CD4-positive, alpha-beta T cell treated with Interleukin-15 for 4 hours (primary cell): ENCODE measurements around the gene ISY1.
"Not testable (repeated sequence)": the region's sequence is repeated elsewhere in the genome, so short reads cannot be mapped to it uniquely, and the experiment has no call there.

Experiments used
- DNase-seq: peaks from one replicate; pipeline ENCODE4 v3.0.0-alpha.2; 2020; ENCODE audit warnings: low spot score

The ISY1 gene

GRCh38 chr3:129160891-129161859 lies at the start of gene ISY1:
TSS of gene ISY1 (minus strand) at chr3:129161063. CDS start at chr3:129160975, 88 bp downstream.
- peak; percentile 92 for DNase-seq

- no peak for DNase-seq
Observed at GRCh38 chr3:129207479-129207878, 46.6 kb upstream of the ISY1 start.

- no peak for DNase-seq
Observed at GRCh38 chr3:129205109-129205832, 44.4 kb upstream of the ISY1 start.

DNA sequence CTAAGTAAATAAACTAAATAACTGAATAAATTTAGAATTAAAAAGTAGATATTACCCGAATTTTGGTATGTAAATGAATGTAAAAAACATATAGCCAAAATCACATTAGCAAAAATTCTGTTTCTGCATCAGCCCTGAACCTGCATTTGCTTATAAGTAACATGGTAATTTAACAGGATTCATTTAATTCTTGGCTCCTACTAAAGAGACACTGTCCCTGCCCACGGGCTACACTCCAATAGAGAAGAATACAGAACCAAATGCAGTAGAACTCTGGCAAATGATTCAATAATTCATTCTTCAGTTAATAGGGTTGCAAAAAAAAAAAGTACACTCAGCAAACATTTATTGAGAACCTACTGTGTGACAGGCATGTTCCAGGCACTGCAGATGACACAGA lies 43.6 kb upstream of the ISY1 start:
- no peak for DNase-seq

- no peak for DNase-seq
Observed at GRCh38 chr3:129199366-129199765, 38.5 kb upstream of the ISY1 start.

DNA sequence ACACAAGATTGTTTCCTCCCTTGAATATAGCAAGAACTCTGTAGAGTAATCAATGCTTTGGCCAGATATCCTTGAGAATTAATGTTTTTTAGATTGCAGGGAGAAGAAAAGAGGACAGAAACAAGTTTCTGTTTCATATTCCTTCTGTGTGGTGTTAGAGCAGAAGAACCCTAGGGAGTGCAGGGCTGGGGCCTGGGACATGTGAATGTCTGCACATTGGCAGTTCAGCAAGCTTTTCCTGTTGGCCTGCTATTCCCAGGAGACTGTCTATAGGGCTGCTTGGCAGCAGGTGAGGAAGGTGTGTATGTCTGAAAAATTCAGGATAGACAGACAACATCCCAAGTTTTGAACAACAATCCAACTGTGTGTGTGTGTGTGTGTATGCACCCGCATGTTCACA lies 36.5 kb upstream of the ISY1 start:
- no peak for DNase-seq

GRCh38 chr3:129196601-129197000 lies 35.7 kb upstream of the ISY1 start:
- no peak for DNase-seq

- DNase-seq, result no peak
Observed at GRCh38 chr3:129195731-129196256, 34.9 kb upstream of the ISY1 start.

DNA sequence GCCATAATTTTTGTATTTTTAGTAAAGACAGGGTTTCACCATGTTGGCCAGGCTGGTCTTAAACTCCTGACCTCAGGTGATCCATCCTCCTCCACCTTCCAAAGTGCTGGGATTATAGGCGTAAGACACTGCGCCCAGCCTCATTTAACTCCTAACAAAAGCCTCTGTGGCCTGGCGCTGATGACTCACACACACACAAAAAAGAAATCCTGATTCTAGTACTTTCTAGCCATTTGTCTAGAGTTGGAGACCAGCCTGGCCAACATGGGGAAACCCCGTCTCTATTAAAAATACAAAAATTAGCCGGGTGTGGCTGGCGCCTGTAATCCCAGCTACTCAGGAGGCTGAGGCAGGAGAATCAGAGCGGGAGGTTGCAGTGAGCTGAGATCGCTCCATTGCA lies 28.9 kb upstream of the ISY1 start:
- not testable (repeated sequence) for DNase-seq

- DNase-seq, result no peak
Observed at GRCh38 chr3:129187857-129188256, 27.0 kb upstream of the ISY1 start.

DNA sequence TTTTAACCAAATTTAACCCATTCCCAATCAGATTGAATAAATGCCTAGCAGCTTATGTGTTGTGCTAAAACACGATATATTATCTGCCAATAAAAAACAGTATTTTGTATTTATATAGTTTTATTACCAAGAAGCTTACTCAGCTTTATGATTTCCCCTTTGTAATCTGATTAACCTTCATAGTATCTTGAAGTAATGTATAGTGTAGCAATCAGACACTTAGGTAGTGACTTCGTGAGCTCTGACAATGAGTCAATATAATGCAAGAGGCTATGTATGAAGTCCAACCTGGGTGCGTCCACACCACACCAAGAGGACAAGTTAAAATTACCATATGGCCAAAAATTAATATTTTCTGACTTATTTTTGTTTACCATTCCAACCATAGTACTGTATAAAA lies 24.9 kb upstream of the ISY1 start:
- no peak for DNase-seq

GRCh38 chr3:129184784-129185542 lies 24.1 kb upstream of the ISY1 start:
- DNase-seq, result not testable (repeated sequence)

DNA sequence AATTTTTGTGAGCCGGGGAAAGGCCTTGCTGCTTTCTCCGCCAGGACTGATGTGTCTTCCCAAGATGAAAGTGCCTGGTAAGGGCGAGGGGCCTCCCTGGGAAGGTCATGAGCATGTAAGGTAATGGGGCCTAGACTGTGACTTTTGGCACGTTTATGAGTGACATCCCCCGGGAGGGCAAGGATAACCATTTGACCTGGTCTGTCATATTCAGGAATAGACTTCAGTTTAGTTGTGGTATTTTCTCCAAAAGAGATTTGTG lies 23.5 kb upstream of the ISY1 start:
- DNase-seq, result no peak

- DNase-seq, result peak; percentile 92
Observed at GRCh38 chr3:129183569-129184395, 22.9 kb upstream of the ISY1 start, which contains the start of gene CNBP. TSS of gene CNBP (minus strand) at chr3:129183896. CDS start at chr3:129171757, 12,139 bp downstream.

- DNase-seq, result peak; percentile 21
Observed at GRCh38 chr3:129182390-129183185, 21.7 kb upstream of the ISY1 start.

GRCh38 chr3:129181819-129182218 lies 21.0 kb upstream of the ISY1 start:
- DNase-seq, result no peak

DNA sequence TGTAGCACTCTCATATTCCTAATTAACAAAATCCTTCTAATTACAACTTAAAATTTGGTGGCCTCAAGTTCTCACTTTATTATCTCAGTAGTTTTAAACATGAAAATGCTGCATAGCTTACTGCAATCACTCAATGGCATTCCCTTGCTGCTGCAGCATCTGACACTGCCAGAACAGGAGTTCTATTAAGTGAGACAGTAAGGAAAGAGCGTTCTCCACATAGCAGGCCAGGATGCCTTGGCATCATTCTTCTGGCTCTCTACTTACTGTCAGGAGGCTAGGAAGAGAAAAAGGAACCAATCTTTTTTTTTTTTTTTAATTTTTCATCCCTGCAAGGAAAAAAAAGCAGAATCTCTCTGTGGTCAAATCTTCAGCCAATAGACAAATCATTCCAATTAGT lies 19.6 kb upstream of the ISY1 start:
- no peak for DNase-seq

- no peak for DNase-seq
Observed at GRCh38 chr3:129176051-129176450, 15.2 kb upstream of the ISY1 start.

DNA sequence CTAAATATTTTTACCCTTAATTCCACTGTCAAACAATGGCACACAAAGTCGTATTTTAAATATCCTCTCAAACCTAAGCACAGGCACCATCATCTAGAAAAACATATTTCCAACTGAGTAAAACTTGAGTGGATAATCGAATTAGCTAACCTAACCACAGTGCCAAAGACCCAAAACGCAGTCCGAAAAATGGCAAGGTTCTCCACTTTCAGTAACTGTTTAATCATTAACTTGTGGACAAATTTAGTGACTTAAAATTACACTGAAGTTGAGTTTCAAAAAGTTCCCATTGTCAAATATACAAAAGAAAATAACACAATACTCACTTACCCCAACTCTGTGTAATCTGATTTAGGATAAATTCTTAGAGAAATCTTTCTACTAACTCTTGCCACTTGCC lies 12.9 kb upstream of the ISY1 start:
- DNase-seq, result no peak

GRCh38 chr3:129173206-129173605 lies 12.3 kb upstream of the ISY1 start:
- no peak for DNase-seq
